SK-N-MC (cell line): ENCODE results near the gene CHRM3.

ENCODE experiments used
- EZH2 ChIP-seq: fragments of 200-600 bp; sonication (generic); IDR thresholded peaks from one replicate; pipeline ENCODE4 v1.6.1; 2017; ENCODE audit warnings: antibody characterized with exemption
- FOXP2 ChIP-seq: optimal IDR thresholded peaks from 2 replicates; pipeline ENCODE3; 2011; ENCODE audit warnings: mild to moderate bottlenecking, moderate library complexity; ENCODE audit not compliant: insufficient read depth; ENCODE audit errors: extremely low read length, control extremely low read depth
- POLR2AphosphoS5 ChIP-seq: IDR thresholded peaks from 2 replicates; pipeline ENCODE4 v1.6.1; 2012; ENCODE audit warnings: mild to moderate bottlenecking, low read depth, low read length, borderline replicate concordance

DNA sequence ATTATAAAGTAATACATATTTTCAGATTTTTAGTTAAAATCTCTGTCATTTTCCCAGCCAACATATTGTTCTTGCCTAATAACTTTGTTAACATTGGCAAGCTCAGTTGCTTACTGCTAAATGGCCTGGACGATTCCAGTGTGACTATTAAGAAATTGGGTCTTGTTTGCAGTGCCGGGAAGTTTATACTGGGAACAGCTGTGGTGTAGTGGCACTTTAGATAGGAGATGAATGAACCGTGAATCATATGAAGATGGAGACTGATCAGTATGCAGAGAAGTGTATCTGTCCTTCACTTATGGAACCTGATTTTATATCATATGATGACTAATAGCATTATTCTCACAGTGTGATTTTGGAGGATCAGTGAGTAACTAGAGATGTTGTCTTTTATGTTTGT is 3.3 kb downstream of the CHRM3 start:
- TF ChIP-seq EZH2 (no peak), POLR2AphosphoS5 (no peak), FOXP2 (no peak)
